Epithelial cell of alveolus of lung (primary cell): Measurements from ENCODE around the gene CTSD. TPM values are rescaled to one million over a fixed set of nuclear protein-coding genes. Genes with fewer than 3 reads are reported as not detected.

Source experiments
- total RNA-seq: library from RNA; depleted of rRNA; stranded (reverse); fragments of >200 nt; gene quantifications from 2 replicates; pipeline ENCODE4 v1.2.1, GENCODE V29; 2015

The CTSD gene
- total RNA-seq = 338 and 389 TPM in 2 replicates

GRCh38 chr11:1763796-1764661 lies at the start of gene CTSD:
TSS of gene CTSD (minus strand) at chr11:1763927. CDS start at chr11:1763859, 68 bp downstream.

GRCh38 chr11:1750481-1750839 lies 13.3 kb downstream of the CTSD start, which contains the start of gene IFITM10:
TSS of gene IFITM10 (minus strand) at chr11:1750595. CDS start at chr11:1750442, 153 bp downstream.

Other genes starting within 250 kb of the CTSD start
- gene DUSP8, start 191.7 kb downstream of the CTSD start, total RNA-seq = under 0.01 and 2.2 TPM in 2 replicates
- gene KRTAP5-1, start 178.6 kb downstream of the CTSD start, total RNA-seq = not detected in 2 replicates
- not detected in 2 replicates for gene KRTAP5-2, start 165.6 kb downstream of the CTSD start, total RNA-seq
- not detected in 2 replicates for gene KRTAP5-3, start 155.5 kb downstream of the CTSD start, total RNA-seq
- gene KRTAP5-4, start 141.8 kb downstream of the CTSD start, total RNA-seq = not detected in 2 replicates
- gene KRTAP5-5, start 134.2 kb downstream of the CTSD start, total RNA-seq = not detected in 2 replicates
- not detected in 2 replicates for gene KRTAP5-6, start 66.7 kb downstream of the CTSD start, total RNA-seq
- 0.13 and 0.48 TPM in 2 replicates for gene IFITM10, start 13.3 kb downstream of the CTSD start, total RNA-seq
- gene SYT8, start 71.1 kb upstream of the CTSD start, total RNA-seq = 0.39 TPM in 1 of 2 replicates, not detected in the other
- gene TNNI2, start 75.1 kb upstream of the CTSD start, total RNA-seq = 6.0 TPM in 1 of 2 replicates, not detected in the other
- gene LSP1, start 89.2 kb upstream of the CTSD start, total RNA-seq = 1.2 and 2.2 TPM in 2 replicates
- gene PRR33, start 128.0 kb upstream of the CTSD start, total RNA-seq = not detected in 2 replicates
- gene TNNT3, start 155.8 kb upstream of the CTSD start, total RNA-seq = 12.1 TPM in 1 of 2 replicates, not detected in the other
- gene MRPL23, start 183.4 kb upstream of the CTSD start, total RNA-seq = 66.0 and 368 TPM in 2 replicates
- 25.9 and 579 TPM in 2 replicates for gene H19, start 233.9 kb upstream of the CTSD start, total RNA-seq